Prostate gland (tissue), 2 donors: Measurements from ENCODE around the gene SRGAP1.

Source experiments
- CTCF ChIP-seq, 4 experiments: fragments of 200-600 bp in 2 of 4; fragments of 450-650 bp in 2 of 4; sonication (generic) in 2 of 4; IDR thresholded peaks; 1 replicate in 3 of 4; 2 replicates in 1 of 4; pipeline ENCODE4 v1.5.1; 2016 to 2019; ENCODE audit warnings: antibody characterized with exemption in 4 of 4, mild to moderate bottlenecking in 2 of 4, moderate library complexity in 2 of 4
- POLR2A ChIP-seq: fragments of 450-650 bp; IDR thresholded peaks from one replicate; pipeline ENCODE4 v1.6.1; 2016; ENCODE audit warnings: antibody characterized with exemption, mild to moderate bottlenecking
- POLR2AphosphoS5 ChIP-seq: sonication (generic); formaldehyde crosslinking; IDR thresholded peaks from one replicate; pipeline ENCODE4 v1.6.1; 2017; ENCODE audit warnings: antibody characterized with exemption

GRCh38 chr12:64192644-64193444, 348.3 kb downstream of the SRGAP1 start:
- TF ChIP-seq CTCF (IDR thresholded peaks at IDR 0.05) (no peak), POLR2AphosphoS5 (no peak), POLR2A (no peak)
